Keratinocyte (primary cell): ENCODE results near the gene ATL2.
"Not testable (repeated sequence)": the region's sequence is repeated elsewhere in the genome, so short reads cannot be mapped to it uniquely, and the experiment has no call there.

Source experiments
- EZH2 ChIP-seq: IDR thresholded peaks from one replicate; pipeline ENCODE4 v1.6.1; 2012; ENCODE audit warnings: inconsistent platforms, mild to moderate bottlenecking, low read length, moderate library complexity
- TF ChIP-seq, protein P1 (sequence below), 3 experiments: IDR thresholded peaks in 1 of 3; conservative IDR thresholded peaks in 1 of 3; optimal IDR thresholded peaks in 1 of 3; 2 replicates in 2 of 3; 3 replicates in 1 of 3; pipeline versions ENCODE3 to v1.5.1; 2011; ENCODE audit warnings: low read length in 3 of 3, mild to moderate bottlenecking in 3 of 3, moderate library complexity in 2 of 3, control low read depth in 1 of 3, inconsistent platforms in 1 of 3; ENCODE audit not compliant: insufficient read depth in 2 of 3; ENCODE audit errors: extremely low read depth in 1 of 3

DNA sequence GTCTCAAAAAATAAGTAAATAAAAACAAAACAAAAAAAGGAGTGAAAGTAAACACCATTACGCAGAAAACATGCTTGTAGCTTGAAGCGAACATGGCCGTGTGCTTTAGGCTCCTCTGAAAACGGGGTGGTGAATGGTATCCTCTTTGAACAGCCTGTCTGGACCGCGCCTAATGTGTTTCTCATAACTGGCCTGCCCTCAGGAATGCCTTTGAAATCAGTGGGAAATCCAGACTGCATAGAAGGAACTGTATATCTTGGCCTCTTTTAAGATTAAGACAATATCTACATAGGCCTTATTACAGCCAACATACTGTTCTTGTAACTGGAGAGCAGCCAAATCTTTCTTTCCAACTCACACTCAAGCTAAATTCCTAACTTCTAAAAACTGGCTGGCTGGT lies 6.7 kb upstream of the ATL2 start:
- TF ChIP-seq, protein P1, sequence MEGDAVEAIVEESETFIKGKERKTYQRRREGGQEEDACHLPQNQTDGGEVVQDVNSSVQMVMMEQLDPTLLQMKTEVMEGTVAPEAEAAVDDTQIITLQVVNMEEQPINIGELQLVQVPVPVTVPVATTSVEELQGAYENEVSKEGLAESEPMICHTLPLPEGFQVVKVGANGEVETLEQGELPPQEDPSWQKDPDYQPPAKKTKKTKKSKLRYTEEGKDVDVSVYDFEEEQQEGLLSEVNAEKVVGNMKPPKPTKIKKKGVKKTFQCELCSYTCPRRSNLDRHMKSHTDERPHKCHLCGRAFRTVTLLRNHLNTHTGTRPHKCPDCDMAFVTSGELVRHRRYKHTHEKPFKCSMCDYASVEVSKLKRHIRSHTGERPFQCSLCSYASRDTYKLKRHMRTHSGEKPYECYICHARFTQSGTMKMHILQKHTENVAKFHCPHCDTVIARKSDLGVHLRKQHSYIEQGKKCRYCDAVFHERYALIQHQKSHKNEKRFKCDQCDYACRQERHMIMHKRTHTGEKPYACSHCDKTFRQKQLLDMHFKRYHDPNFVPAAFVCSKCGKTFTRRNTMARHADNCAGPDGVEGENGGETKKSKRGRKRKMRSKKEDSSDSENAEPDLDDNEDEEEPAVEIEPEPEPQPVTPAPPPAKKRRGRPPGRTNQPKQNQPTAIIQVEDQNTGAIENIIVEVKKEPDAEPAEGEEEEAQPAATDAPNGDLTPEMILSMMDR (optimal IDR thresholded peaks at IDR 0.05 in 1 of 3, IDR thresholded peaks at IDR 0.05 in 1 of 3, conservative IDR thresholded peaks at IDR 0.05 in 1 of 3; ENCODE audit: extremely low read depth in 1 of 3, insufficient read depth in 2 of 3, low read length in 3 of 3) = not testable (repeated sequence)
- not testable (repeated sequence) for TF ChIP-seq EZH2
